ENCODE data around the gene THNSL1.

DNA sequence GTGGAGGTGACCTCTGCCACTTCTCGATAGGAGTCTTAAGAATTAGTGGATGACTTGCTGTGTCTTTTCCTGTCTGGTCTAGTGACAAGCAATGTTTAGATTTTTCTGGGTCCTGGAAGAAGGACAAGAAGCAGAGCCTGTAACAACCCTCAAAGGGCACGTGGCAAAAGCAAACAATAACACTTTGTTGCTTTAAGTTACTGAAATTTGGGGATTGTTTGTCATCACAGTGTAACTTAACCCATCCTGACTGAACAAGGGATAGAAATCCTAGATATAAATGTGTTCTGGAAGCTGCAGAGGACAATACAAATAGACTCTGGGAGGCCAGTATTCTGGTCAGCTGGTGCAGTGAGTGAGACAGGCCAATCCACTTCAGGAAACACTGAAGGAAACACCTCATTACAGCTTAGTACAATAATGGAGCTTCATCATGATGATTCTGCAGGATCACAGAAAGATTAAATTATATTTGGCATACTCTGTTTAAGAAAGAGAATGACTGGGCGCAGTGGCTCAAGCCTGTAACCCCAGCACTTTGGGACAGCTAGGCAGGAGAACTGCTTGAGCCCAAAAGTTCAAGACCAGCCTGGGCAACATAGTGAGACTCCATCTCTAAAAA is 23.8 kb upstream of the THNSL1 start:
- no peak for TF ChIP-seq POLR2A (IDR thresholded peaks at IDR 0.05)
- TF ChIP-seq, protein P1, sequence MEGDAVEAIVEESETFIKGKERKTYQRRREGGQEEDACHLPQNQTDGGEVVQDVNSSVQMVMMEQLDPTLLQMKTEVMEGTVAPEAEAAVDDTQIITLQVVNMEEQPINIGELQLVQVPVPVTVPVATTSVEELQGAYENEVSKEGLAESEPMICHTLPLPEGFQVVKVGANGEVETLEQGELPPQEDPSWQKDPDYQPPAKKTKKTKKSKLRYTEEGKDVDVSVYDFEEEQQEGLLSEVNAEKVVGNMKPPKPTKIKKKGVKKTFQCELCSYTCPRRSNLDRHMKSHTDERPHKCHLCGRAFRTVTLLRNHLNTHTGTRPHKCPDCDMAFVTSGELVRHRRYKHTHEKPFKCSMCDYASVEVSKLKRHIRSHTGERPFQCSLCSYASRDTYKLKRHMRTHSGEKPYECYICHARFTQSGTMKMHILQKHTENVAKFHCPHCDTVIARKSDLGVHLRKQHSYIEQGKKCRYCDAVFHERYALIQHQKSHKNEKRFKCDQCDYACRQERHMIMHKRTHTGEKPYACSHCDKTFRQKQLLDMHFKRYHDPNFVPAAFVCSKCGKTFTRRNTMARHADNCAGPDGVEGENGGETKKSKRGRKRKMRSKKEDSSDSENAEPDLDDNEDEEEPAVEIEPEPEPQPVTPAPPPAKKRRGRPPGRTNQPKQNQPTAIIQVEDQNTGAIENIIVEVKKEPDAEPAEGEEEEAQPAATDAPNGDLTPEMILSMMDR (IDR thresholded peaks at IDR 0.05), result no peak
